Stimulated activated CD4-positive, alpha-beta T cell treated with anti-CD3 and anti-CD28 coated beads, Interleukin-4, amount 100 ng/mL, for 48 hours (primary cell): ENCODE measurements around the gene CFDP1.
"Not testable (repeated sequence)": the region's sequence is repeated elsewhere in the genome, so short reads cannot be mapped to it uniquely, and the experiment has no call there.

Experiments
- DNase-seq, 2 donors: peaks; one replicate each; pipeline ENCODE4 v3.0.0-alpha.2; 2020; ENCODE audit warnings: low read depth in 2 of 2

The CFDP1 gene

GRCh38 chr16:75293173-75293572, 140.1 kb downstream of the CFDP1 start:
- DNase-seq = no peak

GRCh38 chr16:75292691-75293090, 140.6 kb downstream of the CFDP1 start:
- no peak for DNase-seq

- no peak for DNase-seq
Observed at GRCh38 chr16:75289189-75289588, 144.1 kb downstream of the CFDP1 start.

GRCh38 chr16:75288596-75289120, 144.6 kb downstream of the CFDP1 start:
- DNase-seq = peak; percentile 52 to 55

GRCh38 chr16:75288181-75288580, 145.1 kb downstream of the CFDP1 start:
- DNase-seq = no peak

GRCh38 chr16:75287708-75288107, 145.6 kb downstream of the CFDP1 start:
- DNase-seq = no peak

GRCh38 chr16:75286389-75286788, 146.9 kb downstream of the CFDP1 start:
- no peak for DNase-seq

GRCh38 chr16:75282466-75283281, 150.6 kb downstream of the CFDP1 start:
- DNase-seq = no peak

GRCh38 chr16:75281826-75282225, 151.5 kb downstream of the CFDP1 start:
- no peak for DNase-seq

- not testable (repeated sequence) for DNase-seq
Observed at GRCh38 chr16:75281009-75281408, 152.3 kb downstream of the CFDP1 start.

GRCh38 chr16:75280331-75280804, 152.9 kb downstream of the CFDP1 start:
- DNase-seq = no peak

GRCh38 chr16:75279305-75279704, 154.0 kb downstream of the CFDP1 start:
- no peak for DNase-seq

GRCh38 chr16:75273054-75273925, 160.0 kb downstream of the CFDP1 start:
- DNase-seq = no peak

- DNase-seq = not testable (repeated sequence)
Observed at GRCh38 chr16:75272629-75273028, 160.7 kb downstream of the CFDP1 start.

- DNase-seq = no peak
Observed at GRCh38 chr16:75272097-75272551, 161.2 kb downstream of the CFDP1 start.

GRCh38 chr16:75271441-75272096, 161.7 kb downstream of the CFDP1 start:
- DNase-seq = no peak

- DNase-seq = not testable (repeated sequence)
Observed at GRCh38 chr16:75269358-75269757, 163.9 kb downstream of the CFDP1 start.

- DNase-seq = no peak
Observed at GRCh38 chr16:75267631-75268264, 165.6 kb downstream of the CFDP1 start.

GRCh38 chr16:75266738-75267630, 166.3 kb downstream of the CFDP1 start:
- DNase-seq = no peak
